Stimulated activated CD4-positive, alpha-beta T cell treated with anti-CD3 and anti-CD28 coated beads, Interleukin-15, amount 100 ng/mL, for 24 hours (primary cell): ENCODE measurements around the gene FILIP1L.

Source experiments
- DNase-seq: peaks from one replicate; pipeline ENCODE4 v3.0.0-alpha.2; 2020

Gene FILIP1L

DNA sequence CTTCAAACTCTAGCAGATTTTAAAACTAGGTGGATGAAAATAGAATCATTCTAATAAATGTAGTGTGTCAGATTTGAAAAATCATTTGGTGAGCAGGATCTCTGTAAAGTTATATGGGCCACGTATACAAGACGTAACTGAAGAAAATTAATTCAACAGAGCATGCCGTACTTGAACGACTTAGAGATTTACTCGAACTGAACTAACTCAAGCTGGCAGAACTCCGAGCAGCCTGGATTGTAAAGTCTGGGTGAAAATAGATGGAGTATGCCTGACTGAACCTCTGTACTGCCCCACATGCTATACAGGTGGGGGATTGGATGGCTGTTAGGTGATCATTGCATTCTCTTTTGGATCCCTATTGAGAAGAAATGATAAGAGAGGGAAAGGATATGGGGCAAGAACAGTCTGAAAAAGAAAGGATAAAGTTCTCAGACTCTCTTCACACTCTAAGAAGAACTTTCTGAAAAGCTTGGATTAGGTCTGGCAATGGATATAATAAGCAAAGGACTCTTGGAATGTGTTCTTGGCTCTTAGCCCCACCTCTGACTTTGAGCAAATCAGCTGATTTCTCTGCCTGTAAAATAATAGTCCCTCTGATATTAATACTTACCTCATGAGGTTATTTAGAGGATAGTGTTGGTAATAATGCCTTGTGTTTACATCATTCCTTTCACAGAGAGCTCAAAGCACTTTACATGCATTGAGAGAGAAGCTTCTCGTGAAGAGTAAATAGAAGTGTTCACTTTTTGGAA lies 147.5 kb downstream of the FILIP1L start:
- no peak for DNase-seq

DNA sequence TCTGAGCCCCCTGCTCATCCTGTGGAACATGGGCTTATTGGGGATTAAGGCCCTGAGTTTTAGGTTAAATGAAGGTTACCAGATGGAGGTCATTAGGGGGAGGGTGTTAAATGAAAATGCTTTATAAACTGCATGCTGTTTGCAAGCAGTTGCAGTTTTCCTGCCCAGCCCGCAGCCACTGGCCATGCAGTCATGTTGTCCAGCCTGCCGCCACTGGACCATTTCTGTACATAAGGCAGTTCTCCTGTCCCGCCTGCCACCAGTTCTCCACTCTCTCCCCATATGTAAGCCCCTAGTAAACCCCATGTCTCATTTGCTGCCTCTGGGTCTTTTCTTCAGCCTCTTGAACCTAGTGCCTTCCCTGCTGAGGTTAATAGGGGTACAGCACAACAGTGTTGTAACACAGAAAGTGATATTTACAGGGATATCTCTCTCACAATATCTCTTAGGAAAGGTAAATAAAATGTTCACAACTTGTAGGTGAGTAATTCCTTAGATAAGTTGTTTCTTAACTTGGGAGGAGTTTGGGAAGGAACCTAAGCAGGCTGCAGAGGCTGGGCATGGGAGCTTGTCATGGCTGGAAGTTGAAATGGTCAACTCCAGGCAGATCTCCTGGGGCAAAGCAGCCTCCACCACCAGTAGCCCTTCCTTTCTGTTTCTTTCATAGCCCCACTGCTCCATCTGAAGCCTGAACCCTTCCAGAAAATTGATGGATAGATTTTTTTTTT lies 148.5 kb downstream of the FILIP1L start:
- no peak for DNase-seq

DNA sequence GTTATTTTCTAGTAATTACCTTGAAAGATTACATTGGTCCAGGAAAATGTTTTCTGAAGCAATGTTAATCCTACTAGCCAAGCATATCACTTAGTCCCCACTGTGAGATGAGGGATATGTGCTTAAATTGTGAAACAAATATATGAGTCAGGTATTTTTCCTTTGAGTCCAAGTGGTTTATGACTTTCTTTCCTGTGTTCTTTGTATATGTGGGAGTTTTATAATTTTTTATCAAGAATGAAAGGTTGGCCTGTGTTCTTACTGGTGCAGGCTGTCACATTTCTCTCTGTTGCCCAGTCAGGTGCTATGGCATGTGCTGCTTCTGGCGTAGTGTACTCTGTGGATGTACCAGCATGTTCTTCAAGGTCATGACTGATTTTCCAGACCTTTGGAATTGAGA lies 149.2 kb downstream of the FILIP1L start:
- no peak for DNase-seq

DNA sequence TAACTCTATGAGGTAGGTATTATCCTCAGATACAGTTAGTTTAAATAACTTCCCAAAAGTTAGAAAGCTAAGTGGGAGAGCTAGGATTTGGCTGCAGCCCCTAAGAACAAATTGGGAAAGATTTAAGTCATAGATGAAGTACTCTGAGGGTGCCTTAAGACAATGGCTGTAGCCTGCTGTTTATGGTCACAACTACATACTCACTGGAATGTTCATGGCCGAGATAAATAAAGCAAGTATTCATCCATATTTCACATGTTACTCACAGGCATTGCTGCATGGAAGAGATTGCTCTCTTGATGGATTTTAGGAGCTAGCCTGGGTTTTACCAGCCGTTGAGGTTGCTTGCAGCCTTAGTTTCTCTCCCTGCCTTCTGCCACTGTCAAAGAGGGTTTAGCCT lies 151.6 kb downstream of the FILIP1L start:
- DNase-seq, result no peak

DNA sequence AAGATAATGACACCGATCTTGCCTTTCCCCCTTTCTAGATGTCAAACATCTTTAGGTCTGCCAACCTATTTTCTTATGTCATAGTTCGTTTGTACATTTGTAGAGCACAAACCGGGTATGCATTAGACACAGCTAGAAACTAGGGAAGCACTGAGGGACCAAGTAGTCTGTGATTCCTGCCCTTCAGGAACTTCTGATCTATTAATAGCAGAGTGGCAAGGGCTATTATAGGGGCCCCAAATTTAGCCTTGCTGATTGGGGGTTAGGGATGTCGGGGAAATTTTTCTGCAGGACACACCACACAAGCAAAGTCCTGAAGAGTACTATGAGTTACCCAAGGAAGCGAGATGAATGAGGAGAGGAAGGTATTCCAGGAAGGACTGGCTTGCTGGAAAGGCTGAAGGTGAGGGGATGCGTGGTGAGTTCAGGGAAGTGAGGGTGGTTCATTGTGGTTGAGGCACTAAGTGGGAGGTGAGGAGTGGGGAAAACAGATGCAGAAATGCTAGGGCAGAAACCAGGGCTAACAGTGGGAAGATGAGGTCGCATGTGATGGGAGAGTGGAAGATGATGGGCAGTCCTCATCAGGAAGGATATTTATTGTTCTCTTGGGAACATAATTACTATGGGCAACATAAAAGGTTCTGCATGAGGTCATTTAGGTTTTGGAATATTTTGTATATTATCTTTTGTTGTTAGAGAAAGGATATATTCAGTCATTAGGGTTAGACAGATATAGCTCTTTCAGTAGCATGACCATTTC lies 152.4 kb downstream of the FILIP1L start:
- no peak for DNase-seq

DNA sequence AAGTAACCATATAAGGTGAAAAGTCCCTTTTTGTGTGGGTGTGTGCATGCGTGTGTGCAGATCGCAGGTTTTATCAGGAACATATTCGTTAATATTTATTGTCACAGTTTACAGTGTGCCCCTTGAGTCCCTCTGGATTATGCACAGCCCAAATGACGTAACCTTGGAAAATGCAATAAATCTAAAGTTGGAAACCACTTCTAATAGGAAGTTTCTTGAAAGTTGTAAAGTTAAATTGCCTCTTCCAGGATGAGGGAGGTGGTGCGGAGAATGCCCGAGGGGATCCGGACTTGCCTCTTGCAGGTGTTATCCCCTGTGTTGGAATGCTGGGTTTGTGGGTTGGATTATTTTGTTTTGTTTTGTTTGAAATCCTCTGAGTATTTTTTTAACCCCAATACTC lies 153.4 kb downstream of the FILIP1L start:
- no peak for DNase-seq

DNA sequence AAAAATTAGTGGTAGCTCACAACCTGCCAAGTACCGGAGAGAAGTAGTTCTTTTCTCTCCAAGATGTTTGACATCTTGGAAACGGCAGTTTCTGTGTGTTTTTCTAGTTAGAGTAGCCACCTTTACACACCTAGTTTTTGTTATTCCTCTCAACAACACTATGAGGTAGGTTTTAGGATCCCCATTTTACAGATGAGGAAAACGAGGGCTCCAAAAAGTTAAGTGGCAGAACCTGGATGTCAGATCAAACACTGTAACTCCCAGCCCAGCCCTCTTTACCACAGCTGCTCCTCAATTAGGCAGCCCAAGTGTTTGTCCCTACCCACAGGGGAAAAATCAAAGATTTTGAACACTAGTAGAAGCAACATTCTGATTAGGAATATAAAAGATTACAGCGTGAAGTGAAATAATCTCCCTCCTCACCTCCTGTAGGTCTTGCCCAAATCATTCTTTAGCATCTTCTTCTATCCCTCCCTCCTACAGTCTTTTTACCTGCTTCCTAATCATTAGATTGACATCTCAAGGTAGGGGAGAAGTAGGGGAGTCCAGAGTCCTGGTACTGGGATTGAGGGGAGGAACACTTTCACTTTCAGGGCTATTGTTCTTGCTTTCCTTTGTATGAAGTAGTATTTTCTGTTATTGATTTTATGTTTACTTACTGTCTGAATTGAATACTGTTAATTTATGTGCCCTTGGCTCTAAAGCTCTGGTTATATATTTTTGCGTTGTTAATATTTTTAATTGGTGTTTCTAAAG lies 154.0 kb downstream of the FILIP1L start:
- DNase-seq, result no peak

DNA sequence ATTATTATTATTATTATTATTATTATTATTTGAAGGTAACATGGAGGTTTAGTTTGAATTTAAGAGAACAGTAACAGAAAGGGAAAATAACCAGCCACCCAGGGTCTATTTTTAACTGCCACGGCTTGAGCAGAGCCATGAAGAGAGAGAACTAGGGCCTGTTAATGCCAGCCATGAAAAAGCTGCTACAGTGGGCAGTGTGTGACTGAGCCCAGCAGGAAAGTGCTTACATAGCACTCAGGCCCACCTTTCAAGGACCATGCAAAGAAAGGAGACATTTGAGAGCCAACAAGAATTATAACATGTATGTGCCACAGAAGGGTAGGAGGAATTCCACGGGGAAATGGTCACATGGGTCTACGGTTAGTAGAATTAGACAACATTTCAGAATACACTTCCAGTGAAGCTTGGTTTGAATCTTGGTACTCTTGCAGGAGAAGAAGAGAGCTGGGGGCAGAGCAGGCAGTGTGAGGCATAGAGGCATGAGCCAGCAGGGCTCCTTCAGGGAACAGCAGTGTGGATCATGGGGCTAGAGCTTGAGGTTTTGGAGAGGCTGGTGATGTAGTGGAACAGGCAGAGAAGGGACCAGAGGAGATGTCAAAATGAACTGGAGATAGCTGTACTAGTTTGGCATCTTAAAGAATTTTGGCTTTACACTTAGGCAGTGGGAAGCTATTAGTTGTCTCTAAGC lies 155.9 kb downstream of the FILIP1L start:
- DNase-seq, result no peak

DNA sequence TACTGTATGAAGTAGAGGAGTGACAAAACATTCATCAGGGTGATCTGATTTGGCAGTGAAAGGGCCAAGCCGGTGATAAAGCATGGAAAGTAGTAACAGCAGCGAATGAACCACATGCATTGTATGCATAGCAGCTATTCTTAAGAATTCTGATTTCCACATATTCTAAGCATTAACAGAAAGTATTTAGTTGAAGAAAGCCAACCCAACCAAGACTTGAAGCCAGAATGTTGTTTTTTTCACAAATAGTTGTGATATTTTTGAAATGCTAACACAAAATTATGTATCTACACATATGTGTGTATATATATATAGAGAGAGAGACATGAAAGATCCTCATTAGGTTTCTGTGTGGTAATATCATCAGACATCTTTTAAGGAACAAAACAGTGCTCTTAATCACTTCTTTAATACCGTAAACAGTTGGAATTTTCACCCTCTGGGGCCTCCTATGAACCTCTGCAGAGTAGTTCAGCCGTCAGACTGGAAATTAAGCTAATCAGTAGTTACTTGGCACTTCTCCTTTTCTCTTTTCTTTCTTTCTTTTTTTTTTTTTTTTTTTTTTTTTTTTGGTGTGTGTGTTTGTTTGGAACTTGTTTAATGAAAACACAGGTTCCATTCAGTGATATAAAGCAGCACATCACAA lies 157.0 kb downstream of the FILIP1L start:
- no peak for DNase-seq

DNA sequence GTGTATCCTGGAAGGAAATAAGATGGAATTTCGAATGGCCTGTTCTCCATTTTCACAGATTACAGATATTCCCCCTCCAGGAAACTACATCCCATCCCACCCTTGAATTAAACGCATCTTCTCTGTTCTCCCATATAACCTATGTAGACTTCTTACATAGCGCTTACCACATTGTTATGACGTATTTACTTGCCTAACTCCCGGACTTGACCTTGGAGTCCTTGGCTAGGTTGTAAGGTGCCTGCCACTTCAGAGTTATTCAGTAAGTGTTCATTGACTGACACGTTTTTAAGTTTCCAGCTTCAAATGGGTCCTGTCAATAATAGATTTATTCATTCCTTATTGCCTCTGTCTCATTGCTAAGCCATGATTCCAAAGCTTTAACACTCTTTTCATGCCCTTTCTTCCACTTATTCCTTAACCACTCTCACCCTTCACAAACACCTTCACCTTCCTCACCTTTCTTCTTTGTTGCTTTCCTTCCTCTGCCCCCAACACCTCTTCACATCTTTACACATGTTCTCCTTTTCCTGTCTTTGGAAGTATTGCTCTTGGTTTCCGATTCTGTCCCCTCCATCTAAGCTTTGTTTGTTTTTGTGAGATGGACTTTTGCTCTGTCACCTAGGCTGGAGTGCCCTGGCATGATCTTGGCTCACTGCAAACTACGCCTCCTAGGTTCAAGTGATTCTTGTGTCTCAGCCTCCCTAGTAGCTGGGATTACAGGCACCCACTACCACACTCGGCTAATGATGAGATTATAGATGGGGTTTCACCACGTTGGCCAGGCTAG lies 158.3 kb downstream of the FILIP1L start:
- DNase-seq, result no peak

DNA sequence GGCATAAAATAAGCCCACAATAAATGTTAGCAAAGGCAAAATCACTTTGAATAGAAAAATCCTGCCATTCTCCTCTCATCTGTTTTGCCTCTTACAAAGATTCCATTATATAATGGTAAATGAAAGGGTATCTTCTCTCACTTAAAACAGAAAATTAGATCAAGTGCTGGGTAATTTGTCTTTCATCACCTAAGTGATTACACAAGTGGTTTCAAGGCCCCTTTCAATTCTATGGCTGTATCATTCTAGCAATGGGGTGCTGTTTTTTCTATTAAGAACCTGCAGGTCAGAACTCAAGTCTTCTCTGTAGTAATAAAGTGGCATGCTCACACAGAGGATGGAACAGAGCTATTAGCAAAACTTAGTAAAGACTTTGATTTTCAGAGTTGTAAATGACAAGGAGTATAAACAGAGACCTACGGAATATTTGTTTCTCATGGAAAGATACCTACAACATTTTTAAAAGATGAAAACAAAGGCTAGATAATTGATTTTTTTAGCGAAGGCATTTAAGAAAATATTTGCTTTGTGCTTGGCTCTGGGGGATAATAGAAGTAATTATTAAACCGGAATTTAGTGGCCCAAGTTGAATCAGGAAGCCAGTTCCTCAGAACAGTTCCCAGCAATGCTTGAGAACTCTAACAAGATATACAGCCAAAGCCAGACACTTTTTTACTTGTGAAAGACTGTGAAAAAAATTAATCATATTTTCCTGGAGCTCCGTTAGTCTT lies 159.2 kb downstream of the FILIP1L start:
- DNase-seq, result no peak

DNA sequence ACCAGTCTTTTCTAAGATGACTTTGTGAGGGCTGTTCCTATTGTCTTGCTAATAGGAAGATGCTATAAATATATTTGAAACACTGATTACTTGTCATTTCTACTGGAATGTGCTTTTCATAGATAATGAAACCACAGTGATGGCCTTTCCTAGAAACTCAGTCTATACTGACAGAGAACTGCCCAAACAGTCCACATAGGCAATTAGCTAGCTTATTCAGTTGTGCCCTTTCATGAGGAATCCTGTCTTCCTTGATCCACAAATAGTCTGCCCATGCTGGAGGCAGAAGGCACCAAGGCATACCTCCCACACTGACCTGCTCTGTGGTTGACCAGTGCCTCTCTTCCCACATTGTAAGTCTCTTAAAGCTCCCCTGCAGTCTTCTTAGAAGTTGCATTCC lies 160.7 kb downstream of the FILIP1L start:
- no peak for DNase-seq

DNA sequence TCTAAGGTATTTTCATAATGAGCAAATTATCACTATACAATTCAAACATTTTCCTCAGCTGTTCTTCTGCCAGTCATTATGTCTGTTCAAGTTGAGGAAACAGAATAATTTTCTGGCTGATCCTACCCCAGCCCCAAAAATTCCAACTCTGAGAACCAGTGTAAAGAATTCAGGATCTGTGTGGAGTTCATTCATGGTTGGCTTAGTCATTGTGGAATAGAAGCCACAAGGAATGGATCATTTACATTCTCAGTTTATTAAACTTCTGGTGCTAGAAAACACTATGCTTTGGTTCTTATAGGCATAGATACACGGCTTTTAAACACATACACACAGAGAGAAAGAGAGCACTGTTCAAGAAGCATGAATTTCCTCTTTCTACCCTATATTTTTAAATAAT lies 162.0 kb downstream of the FILIP1L start:
- DNase-seq, result no peak

DNA sequence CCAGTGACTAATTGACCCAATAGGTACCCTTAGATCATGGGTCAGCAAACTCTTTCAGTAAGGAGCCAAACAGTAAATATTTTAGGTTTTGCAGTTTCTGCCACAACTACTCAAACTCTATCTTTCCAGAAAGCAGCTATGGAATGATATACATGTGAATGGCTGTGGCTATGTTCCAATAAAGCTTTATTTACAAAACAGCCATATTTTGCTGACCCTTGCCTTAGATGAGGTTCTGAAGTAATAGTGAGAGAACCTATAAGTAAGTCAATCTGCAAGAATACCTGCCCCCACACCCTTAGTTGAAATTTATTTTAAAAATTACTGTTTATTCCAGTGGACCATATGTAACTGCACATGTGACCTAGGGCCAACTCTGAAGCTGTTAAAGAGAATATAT lies 162.6 kb downstream of the FILIP1L start:
- no peak for DNase-seq

DNA sequence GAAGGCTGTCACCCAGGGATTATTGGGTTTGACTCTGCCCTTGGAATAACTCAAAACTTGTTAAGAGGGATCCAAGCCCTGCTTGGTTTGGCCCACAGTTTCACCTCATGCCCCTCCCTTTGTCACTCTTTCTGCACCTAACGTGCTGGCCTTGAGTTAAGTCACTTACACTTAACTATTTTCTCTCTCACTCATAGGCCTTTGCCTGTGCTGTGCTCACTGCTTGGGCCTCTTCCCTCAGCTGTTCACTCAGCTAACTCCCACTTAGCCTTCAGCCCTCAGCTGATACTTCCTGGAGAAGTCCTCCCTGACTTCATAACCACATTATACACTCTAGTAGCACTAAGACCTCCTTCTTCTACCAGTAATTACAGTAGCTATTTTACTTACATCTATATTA lies 163.4 kb downstream of the FILIP1L start:
- DNase-seq, result no peak

DNA sequence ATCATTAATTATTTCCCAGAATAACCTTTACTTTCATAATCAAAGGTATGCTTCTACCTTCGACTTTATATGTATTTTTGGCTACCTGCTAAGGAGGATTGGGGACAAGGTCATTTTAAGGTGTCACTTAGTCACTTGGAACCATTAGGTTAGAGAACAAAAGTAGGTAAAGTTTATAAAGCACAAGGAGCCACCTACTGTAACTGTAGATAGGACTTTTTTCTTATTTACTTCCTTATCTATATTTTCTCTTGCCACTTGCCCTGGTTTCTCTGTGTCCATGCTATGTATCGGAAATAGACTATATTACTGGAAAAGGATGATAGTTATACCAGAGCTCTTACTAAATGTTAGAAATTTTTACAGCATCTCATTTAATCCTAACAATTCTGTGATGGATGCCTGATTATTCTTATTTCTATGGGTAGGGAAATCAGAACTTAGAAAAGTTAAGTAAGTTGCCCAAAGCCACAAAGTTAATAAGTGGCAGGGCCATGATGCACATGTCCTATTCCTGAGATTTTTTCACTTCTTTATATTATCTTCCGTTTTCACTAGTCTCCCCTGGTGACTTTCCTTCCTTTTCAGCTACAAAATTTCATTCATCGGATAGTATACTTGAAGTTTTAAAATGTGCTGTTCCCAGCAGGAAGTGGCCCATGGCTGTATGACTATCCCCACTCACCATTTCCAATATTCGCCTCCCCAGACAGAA lies 164.2 kb downstream of the FILIP1L start:
- no peak for DNase-seq

DNA sequence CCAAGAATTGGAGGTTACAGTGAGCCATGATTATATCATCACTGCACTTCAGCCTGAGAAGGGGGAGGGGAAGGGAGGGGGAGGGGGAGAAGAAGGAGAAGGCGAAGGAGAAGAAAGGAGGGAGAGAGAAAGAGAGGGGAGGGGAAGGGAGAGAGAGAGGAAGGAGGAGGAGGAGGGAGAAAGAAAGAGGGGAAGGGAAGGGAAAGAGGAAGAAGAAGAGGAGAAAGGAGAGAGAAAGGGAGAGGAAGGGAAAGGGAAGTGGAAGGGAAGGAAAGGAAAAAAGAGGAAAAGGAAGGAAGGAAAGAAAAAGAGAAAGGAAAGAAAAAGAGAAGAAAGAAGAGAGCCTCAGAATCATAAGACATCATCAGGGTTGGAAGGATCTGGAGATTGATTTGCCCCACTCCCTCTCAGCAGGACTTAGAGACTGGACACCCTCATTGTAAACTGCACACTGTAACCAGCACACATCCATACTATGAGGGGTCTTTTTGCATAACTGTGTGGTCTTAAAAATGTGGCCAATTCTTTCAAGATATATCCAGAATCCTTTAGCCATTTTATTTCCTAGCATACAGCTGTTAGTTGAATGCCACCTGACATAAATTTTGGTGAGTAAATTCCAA lies 165.7 kb downstream of the FILIP1L start:
- DNase-seq, result no peak

DNA sequence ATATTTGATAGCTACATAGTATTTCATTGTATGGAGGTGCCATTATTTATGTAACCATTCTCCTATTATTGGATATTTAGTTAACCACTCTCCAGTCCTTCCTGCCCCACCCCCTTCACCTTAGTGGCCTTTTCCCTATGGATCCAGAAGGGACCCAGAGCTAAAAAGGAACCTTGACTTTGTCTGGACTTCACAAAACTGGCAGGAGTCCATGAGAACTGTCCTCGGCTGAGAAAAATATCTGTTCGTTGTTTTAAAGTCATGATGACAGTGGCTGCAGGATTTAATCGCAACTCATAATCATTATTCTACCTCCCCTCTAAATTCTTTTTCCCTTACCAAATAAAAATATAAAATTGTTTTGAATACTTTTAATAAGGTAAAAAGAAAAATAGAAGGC lies 166.9 kb downstream of the FILIP1L start:
- no peak for DNase-seq

DNA sequence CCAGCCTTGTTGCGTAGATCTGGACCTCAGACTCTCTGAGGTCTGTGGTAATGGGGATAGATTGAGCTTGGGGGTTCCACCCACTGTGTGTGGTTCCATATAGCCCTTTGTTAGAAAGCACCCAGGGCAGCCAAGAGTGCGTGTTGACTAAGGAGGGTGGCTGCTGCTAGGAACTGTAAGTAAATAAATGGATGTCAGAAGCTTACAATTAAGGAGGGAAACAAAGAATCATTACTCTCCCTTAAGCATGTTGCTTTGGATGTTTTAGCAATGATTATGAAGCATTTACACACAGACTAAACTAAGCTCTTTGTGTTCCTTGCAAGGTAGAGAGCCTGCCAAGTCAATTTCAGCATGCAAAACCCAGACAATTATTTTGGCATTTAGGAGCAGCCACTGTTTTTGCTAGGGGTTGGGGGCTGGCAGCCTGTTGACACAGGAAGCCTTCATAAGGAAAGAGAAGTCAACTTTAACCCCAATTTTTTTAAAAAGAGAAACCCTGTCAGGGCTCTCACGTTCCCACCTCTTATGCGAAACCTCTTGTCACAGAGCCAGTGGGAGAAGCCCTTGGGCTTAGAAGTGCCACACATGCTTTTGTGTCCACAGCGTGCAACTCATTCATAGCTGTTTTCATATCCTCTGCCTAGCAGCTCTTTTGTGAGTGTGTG lies 168.8 kb downstream of the FILIP1L start:
- DNase-seq, result no peak
